HG02610 (cell line): Measurements from ENCODE around the gene LSR.
"Not testable (repeated sequence)": the region's sequence is repeated elsewhere in the genome, so short reads cannot be mapped to it uniquely, and the experiment has no call there.

Experiments used
- ATAC-seq: cut with Tn5 transposase; IDR thresholded peaks from one replicate; pipeline ENCODE4 v1.9.1; 2021; ENCODE audit warnings: mild to moderate bottlenecking, moderate library complexity; ENCODE audit not compliant: unreplicated experiment

Gene LSR

DNA sequence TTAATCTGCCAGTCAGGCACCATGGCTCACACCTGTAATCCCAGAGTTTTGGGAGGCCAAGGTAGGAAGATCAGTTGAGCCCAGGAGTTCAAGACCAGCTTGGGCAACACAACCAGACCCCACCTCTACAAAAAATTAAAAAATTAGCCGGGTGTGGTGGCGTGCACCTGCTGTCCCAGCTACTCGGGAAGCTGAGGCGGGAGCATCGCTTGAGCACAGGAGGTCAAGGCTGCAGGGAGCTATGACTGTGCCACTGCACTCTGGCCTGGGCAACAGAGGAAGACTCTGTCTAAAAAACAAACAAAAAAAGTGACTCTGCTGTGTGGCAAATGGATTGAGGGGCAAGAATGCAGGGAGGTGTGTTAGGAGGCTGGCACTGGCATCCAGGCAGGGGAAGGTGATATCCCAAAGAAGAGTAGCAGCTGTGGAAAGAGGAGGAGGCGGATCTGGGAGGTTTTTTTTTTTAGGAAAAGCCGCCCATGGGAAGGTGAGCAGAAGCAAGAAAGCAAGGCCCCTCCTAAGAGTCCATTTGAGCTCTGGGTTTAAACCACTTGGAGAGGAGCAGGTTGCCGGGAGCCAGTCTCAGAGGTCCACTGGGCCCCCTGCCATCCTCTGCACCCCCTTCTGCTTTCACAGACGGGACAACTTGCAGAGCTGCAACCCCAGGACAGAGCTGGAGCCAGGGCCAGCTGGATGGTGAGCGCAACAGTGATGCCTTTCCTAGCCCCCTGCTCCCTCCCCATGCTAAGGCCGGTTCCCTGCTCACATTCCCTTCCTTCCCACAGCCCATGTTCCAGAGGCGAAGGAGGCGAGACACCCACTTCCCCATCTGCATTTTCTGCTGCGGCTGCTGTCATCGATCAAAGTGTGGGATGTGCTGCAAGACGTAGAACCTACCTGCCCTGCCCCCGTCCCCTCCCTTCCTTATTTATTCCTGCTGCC lies 35.6 kb downstream of the LSR start:
- ATAC-seq = no peak

DNA sequence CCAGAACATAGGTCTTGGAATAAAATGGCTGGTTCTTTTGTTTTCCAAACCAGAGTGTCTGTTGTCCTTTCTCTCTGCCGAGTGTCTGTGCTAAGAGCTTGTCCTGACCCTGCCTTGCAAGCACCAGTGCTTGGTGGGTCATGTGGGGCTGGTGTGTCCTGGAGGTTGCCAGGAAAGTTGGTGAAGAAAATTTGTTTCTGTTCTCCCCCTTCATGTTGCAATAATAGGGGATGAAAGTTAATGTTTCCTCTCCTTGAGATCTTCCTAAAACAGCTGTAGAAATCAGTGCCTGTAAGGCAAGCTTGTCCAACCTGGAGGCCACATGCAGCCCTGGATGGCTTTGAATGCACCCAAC lies 36.3 kb downstream of the LSR start:
- no peak for ATAC-seq

DNA sequence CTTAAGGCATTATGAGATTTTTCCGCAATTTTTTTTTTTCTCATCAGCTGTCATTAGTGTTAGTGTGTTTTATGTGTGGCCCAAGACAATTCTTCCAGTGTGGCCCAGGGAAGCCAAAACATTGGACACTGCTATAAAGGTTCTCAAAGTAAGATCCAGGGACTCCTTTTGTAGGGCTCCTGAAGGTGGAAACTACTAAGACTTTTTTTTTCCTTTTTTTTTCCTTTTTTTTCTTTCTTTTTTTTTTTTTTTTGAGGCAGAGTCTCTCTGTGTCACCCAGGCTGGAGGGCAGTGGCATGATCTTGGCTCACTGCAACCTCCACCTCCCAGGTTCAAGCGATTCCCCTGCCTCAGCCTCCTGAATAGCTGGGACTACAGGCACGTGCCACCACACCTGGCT lies 36.7 kb downstream of the LSR start:
- ATAC-seq = not testable (repeated sequence)

DNA sequence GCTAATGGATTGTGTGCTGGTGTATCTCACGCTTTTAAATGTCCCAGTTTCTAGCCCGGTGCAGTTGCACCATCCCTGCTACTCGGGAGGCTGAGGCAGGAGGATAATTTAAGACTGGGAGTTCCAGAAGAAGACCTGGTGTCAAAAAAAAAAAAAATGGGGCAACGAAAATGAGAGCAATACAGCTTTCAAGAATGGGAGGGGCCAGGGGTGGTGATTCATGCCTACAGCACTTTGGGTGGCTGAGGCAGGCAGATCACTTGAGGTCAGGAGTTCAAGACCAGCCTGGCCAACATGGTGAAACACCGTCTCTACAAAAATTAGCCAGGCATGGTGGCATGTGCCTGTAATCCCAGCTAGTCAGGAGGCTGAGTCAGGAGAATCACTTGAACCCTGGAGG lies 37.3 kb downstream of the LSR start:
- not testable (repeated sequence) for ATAC-seq

DNA sequence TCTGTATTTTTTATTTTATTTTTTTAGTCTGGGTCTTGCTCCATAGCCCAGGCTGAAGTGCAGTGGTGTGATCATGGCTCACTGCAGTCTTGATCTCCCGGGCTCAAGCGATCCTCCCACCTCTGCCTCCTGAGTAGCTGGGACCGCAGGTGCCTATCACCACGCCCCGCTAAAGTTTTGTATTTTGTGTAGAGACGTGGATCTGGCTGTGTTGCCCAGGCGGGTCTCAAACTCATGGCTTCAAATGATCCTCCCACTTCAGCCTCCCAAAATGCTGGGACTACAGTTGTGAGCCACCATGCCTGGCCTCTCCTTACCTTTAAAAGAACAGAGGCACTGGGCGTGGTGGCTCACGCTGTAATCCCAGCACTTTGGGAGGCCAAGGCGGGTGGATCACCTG lies 38.9 kb downstream of the LSR start:
- ATAC-seq = no peak

DNA sequence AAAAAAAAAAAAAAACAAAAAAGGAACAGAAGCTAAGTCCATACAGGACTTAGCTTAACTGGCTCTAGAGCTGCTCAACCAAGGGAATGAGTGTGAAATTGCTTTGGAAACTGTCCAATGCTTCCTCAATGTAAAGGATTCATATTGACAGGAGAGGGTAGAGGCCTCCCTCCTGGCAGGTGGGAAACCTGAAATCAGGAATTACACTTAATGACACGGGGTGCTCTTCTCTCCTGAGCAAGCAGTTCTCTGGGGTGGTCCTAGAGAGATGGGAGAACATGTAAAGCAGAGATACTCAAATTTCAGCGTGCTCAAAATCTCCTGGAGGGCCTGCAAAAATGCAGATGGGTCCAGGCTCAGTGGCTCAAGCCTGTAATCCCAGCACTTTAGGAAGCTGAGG lies 39.5 kb downstream of the LSR start:
- ATAC-seq = no peak

DNA sequence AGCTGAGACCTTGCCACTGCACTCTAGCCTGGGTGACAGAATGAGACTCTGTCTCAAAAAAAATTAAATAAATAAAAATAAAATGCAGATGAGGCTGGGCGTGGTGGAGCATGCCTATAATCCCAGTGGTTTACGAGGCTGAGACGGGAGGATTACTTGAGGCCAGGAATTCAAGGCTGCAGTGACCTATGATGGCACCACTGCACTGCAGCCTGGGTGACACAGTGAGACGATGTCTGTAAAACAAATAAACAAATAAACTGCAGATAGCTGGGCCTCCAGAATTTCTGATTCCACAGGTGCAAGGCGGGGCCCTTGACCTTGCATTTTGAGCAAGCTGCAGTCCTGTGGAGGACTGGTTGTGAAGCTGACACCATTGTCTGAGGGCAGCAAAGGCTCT lies 40.1 kb downstream of the LSR start:
- ATAC-seq = no peak

DNA sequence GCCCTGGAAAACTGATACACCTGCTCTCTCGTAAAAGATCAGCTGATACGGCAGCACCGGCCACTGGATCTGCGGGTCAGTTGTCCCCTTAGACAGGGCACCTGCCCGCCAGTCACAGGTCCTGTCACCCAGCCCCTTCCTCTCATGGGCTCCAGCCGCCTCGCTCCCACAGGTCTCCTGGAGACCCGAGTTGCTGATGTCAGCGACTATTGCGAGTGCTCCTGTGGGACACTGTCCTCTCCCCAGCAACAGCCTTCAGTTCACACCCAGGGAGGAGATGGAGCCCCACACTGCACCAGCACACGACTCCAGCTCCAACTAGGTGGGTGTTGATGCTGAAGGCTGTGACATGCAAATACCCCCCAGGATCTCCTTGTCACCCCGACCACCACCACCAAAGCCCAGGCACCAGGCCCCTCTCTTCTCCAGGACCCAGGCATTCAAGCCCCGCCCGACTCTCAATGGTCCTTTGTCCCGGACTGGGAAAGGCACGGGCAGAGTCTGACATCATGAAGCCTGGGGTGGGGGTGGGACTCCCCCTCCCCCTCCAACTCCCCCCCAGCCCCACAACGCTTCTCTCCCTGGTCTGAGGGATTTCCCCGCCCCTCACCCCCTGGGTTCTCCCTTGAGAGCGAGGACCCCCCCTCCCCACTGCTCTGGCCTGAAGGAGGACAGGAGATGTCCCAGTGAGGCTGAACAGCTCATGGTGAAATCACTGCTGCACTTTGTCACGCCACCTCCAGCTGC lies 41.8 kb downstream of the LSR start:
- ATAC-seq = no peak

DNA sequence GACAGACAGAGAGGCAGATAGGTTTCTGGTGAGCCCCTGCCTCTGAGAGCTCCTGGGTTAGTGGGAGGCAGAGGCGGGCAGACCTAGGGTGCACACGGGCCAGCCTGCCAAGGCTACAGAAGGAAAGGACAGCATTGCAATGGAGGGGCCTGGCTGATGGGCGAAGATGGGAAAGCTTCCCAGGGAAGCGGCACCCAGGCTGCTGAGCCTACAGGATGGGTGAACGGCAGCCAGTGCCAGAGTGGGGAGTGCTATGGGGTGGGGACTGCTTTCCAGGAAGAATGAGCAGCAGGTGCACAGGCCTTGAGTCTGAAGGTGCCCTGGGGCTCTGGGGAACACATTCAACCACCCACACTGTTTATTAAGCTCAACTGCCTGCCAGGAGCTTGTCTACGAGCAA lies 42.5 kb downstream of the LSR start:
- ATAC-seq = no peak

DNA sequence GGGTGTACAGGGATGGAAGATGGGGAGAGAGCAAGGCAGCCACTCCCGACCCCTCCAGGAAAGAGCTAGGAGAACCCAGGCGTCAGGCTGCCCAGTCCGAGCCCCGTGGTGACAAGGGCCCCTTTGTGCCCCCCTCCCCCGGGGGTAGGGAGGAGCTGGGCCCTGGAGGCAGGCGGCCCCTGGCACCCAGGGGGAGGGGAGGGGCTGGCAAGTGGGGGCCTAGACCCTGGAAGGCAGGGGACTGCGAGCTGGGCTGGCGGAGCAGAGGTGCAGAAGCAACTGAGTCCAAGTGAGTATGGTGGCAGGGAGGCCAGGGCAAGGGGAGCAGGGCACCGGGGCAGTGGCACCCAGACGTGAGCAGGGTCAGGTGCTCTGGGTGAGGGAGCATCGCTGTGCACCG lies 43.1 kb downstream of the LSR start, which contains the start of gene MAG:
TSS of gene MAG (plus strand) at position 246 of the 400 bp plus-strand sequence. CDS start 3,248 bp downstream, outside the sequence.
- no peak for ATAC-seq

DNA sequence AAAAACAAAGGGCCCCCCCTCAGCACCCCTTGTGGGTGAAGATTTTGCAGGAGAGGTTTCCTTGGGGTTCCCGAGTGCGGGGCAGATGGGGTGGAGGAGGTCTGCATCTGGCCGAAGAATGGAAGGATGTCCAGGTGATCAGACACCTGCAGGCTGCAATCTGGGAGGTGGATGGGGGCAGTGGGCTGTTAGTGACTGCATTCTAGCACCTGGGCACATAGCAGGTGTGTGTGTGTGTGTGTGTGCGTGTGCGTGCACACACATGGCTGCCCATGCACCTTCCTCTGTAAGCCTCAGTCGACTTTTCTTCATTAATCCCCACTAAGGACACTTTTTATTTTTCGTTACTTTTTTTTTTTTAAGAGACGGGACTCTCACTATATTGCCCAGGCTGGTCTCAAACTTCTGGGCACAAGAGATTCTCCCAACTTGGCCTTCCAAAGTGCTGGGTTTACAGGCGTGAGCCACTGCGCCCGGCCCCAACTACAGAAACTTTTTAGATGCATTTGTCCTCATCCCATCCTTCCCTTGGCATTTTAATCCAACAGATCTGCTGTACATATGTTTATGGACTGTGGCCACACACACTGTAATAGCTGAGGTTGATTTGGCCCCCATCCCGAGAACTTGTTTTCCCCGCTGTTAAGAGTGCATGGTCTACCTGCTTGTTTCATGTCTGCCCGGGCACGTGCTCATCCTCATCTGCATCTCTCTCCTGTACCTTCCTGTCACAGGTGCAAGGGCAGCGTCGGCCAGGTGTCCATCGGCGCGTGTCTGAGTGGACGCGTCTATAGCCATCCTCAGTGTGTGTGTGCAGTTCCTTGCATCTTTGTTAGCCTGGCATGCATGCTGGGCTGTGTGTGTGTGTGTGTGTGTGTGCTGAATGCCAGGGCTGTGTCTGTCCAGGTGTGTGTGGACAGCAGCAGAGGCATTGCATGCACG lies 43.9 kb downstream of the LSR start:
- no peak for ATAC-seq

DNA sequence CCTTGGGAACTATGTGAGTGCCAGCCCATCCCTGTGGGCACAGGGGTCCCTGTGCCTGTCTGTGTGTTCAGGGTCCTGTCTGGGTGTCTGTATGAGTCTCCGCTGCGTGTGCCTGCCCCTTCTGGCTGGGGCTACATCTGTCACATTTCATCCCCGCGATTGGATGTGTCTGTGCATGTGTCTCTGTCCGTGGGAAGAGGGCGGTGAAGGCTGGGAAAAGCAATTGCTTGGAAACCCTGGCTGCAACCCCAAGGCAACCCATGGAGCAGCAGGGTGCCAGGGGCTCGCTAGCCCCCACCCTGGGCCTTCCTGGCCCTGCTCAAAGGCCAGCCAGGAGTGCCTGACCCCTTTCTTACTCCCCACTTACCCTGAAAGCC lies 44.5 kb downstream of the LSR start:
- ATAC-seq = no peak

DNA sequence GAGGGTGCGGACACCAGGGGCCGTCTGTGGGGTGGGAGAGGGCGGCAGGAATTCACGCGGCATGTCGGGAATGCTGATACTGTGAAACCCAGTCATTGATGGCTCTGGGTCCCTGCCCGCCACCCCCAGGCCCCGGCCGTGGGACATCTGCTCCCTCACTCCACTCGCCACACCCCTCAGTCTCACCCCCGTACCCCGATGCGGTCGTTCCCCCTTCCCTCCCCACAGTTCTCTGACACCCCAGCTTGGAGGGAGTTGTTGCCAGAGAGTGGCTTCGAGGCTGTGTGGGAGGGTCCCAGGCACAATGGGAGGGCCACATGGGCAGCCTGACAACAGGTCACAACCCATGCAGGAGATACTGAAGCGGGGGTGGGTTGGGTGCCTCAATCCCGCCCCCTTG lies 45.0 kb downstream of the LSR start:
- no peak for ATAC-seq

DNA sequence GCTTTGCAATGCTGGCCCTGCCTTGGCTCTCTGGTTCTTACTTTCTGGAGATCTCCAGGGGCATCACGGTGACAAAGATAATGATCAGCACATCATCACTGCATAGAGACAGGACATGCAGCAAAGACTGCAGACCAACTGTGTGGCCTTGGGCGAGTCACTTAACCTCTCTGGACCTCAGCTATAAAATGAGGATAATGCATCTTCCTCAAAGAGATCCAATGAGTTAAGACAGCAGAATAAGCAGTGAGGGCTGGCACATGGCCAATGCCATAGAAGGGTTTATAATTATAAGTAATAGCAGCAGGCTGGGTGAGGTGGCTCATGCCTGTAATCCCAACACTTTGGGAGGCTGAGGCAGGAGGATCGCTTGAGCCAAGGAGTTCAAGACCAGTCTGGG lies 45.5 kb downstream of the LSR start:
- no peak for ATAC-seq

DNA sequence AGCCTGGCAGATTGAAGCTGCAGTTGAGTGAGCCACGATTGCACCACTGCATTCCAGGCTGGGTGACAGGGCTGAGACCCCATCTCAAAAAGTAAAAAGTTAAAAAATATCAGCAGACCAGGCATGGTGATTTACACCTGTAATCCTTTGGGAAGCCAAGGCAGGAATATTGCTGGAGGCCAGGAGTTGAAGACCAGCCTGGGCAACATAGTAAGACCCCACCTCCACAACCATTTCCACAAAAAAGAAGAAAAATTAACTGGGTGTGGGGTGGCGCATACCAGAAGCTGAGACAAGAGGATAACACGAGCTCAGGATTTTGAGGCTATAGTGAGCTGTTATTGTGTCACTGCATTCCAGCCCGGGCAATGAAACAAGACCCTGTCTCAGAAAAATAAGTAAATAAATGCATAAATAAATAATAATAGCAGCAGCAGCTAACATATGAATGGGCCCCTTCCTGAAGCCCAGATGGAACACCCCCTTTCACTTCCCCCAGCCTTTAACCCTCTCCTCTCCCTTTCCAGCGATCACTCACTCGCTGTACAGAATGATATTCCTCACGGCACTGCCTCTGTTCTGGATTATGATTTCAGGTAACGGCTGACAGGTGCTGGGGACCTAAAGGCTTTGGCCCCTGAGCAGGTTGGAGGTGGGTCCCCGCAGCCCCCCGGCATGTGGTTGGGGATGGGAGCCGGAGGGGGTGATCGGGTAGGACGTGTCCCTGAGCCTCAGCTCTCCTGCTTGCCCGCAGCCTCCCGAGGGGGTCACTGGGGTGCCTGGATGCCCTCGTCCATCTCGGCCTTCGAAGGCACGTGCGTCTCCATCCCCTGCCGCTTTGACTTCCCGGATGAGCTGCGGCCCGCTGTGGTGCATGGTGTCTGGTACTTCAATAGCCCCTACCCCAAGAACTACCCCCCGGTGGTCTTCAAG lies 46.3 kb downstream of the LSR start:
- no peak for ATAC-seq

DNA sequence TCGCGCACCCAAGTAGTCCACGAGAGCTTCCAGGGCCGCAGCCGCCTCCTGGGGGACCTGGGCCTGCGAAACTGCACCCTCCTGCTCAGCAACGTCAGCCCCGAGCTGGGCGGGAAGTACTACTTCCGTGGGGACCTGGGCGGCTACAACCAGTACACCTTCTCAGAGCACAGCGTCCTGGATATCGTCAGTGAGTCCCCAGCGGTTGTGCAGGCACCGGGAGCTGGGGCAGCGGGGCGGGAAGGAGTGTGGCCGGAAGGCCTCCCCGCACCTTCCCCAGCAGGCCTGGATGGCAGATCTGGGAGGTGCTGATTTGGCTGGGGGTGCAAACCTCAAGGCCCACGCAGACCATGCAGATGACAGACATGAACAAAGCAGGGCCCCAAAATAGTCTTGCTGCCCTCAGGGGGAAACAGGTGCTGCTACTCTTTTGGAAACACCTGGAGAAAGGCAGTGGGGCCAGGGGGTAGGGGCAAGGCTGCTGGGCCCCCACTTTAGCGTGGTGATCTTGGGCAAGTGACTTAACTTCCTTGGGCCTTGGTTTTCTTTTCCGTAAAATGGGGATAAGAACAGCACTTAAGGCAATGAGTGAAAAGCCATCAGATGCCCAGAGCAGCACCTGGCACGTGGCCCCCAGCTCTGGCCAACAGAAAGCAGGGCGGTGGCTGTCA lies 47.1 kb downstream of the LSR start:
- ATAC-seq = no peak

DNA sequence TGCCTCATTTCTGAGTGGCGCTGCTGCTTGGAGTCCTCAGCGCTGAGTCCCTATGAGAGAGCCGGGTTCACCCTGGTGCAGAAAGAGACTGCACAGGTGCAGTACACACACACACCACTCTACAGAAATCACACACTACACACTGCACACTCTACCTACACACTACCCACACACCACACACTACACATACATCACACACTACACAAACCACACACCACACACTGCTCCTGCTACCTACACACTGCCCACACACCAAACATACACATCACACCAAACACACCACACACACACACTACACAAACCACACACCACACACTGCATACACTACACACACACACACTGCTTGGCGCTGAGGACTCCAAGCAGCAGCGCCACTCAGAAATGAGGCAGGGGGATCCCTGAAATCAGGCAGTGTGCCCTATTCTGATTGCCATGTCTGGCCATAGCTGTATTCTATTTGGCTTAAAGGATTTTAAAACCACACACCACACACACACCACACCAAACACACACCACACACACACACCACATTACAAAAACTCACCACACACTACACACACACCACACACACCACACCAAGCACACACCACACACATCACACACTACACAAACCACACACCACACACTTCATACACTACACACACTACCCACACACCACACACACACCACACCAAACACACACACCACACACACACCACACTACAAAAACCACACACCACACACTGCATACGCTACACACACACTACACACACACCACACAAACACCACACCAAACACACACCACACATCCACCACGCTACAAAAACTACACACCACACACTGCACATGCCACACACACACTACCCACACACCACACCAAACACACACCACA lies 48.1 kb downstream of the LSR start:
- ATAC-seq = no peak

DNA sequence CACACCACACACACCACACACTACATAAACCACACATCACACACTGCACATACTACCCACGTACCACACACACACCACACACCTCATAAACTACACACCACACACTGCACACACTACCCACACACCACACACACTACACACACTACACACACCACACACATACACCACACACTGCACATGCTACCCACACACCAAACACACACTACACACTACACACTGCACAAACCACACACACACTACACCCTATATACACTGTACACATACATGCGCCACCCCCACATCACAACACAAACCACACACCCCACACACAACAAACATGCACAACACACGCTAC lies 48.7 kb downstream of the LSR start:
- no peak for ATAC-seq

DNA sequence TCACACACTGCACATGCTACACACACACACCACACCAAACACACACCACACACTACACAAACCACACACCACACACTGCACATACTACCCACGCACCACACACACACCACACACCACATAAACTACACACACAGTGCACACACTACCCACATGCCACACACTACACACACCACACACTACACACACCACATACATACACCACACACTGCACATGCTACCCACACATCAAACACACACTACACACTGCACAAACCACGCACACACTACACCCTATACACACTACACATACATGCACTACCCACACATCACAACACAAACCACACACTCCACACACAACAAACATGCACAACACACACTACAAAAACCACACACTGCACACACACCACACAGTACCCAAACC lies 49.1 kb downstream of the LSR start:
- ATAC-seq = no peak
